Nucleus accumbens (tissue), 56 donors: ENCODE data around the gene PDZK1.
A peak's percentile ranks its signal among the peaks of the same experiment; 100 is the strongest.
"Not testable (repeated sequence)": the region's sequence is repeated elsewhere in the genome, so short reads cannot be mapped to it uniquely, and the experiment has no call there.

Experiments
- DNase-seq, 56 donors: peaks; one replicate each; lab custom pipeline; 2025; lab: John Stamatoyannopoulos, UW

PDZK1 gene

DNA sequence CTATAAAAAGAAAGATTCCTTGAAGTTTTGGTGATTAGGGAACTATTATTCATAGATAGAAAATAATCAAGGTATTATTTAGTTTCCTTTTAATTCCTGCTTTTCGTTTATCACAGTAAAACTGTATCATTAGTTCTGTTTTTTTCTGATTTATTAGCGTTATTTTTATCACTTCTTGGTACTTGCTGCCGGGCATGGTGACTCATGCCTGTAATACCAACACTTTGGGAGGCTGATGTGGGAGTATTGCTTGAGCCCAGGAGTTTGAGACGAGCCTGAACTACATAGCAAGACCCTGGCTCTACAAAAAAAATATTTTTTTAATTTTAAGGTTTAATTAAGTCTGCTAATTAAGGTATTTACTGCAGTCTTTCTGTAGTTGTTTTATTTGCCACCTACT lies 42.2 kb downstream of the PDZK1 start:
- DNase-seq: peak in 3 of 56 donors; percentile 0 to 10 (median 0)

DNA sequence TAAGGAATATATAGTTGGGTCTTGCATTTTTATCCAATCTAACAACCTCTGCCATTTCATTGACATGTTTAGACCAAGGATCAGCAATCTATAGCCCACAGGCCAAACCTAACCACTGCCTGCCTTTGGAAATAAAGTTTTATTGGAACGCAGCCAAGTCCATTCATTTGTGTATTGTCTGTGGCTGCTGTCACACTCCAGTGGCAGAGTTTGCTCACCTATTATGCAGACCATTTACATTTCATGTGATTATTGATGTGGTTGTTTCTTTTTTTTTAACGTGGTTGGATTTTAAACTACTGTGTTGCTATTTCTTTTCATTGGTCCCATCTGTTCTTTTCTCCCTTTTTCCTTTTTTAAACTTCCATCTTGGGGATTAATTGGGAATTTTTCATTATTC lies 44.7 kb downstream of the PDZK1 start:
- DNase-seq: not testable (repeated sequence)

- not testable (repeated sequence) for DNase-seq
These were observed 50.8 kb downstream of the PDZK1 start for GRCh38 chr1:145656245-145656943.

DNA sequence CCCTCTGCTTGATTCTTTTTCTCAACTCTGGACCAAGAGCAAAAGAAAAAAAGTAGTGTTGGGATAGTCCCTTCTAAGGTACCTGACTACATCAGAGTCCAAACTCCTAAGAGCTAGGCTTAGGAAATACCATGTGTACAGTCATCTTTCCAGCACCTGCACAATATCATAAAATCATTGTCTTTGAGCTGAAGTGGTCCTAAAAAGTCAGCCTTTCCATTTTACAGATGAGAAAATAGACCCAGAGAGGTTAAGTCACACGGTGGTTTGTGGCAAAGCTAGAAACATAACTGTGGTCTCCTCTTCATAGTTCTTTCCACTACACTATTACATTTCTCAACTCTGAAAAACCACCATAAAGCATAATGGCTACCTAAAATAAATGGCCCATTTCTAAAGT lies 63.2 kb downstream of the PDZK1 start:
- DNase-seq: not testable (repeated sequence)

- DNase-seq: not testable (repeated sequence)
These were observed 65.3 kb downstream of the PDZK1 start for GRCh38 chr1:145641886-145642285.

DNA sequence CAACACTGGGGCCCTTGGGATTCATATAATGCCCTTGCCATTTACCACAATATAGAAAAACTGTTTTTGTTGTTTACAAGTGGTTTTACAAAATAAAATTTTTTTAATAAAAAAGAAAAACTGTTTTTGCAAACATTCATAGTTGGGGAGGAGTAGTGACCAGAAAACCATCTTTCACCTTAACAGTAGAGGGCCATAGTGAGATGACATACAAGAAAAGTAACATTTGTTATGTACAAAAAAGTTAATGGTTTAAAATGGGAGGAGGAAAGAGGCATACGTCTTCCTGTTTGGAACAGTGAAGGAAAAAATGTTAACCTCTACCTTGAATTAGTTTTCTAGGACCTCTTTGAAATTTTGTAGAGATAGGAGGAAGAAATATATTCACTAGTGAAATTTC lies 70.9 kb downstream of the PDZK1 start:
- not testable (repeated sequence) for DNase-seq

GRCh38 chr1:145622177-145622576 lies 85.0 kb downstream of the PDZK1 start:
- DNase-seq: not testable (repeated sequence)
